ENCODE measurements around the gene NLRX1.
"Not testable (repeated sequence)": the region's sequence is repeated elsewhere in the genome, so short reads cannot be mapped to it uniquely, and the experiment has no call there.

The NLRX1 gene

GRCh38 chr11:119168471-119169281, at the start of gene NLRX1:
TSS of gene NLRX1 (plus strand) at chr11:119168725. CDS start at chr11:119171404, 2,679 bp downstream.
- peak; percentile 94 for DNase-seq

- no peak for DNase-seq
Observed at GRCh38 chr11:119118946-119119345, 49.6 kb upstream of the NLRX1 start.

GRCh38 chr11:119120639-119121007, 47.9 kb upstream of the NLRX1 start:
- no peak for DNase-seq

GRCh38 chr11:119121008-119121810, 47.3 kb upstream of the NLRX1 start, which contains the start of gene HINFP:
TSS of gene HINFP (plus strand) at chr11:119121580. CDS start at chr11:119126945, 5,365 bp downstream.
- DNase-seq: peak; percentile 100

GRCh38 chr11:119121811-119122124, 46.8 kb upstream of the NLRX1 start:
- DNase-seq: no peak

GRCh38 chr11:119125821-119126220, 42.7 kb upstream of the NLRX1 start:
- DNase-seq: no peak

GRCh38 chr11:119126675-119127268, 41.8 kb upstream of the NLRX1 start:
- DNase-seq: no peak

GRCh38 chr11:119130662-119131061, 37.9 kb upstream of the NLRX1 start:
- no peak for DNase-seq

- no peak for DNase-seq
Observed at GRCh38 chr11:119134389-119134978, 34.0 kb upstream of the NLRX1 start.

- not testable (repeated sequence) for DNase-seq
Observed at GRCh38 chr11:119139276-119139675, 29.2 kb upstream of the NLRX1 start.

GRCh38 chr11:119144825-119145486, 23.6 kb upstream of the NLRX1 start:
- peak; percentile 51 for DNase-seq

- no peak for DNase-seq
Observed at GRCh38 chr11:119145551-119145950, 23.0 kb upstream of the NLRX1 start.

- no peak for DNase-seq
Observed at GRCh38 chr11:119147604-119148333, 20.8 kb upstream of the NLRX1 start.

- DNase-seq: no peak
Observed at GRCh38 chr11:119148720-119149017, 19.9 kb upstream of the NLRX1 start.

- DNase-seq: no peak
Observed at GRCh38 chr11:119149018-119149785, 19.3 kb upstream of the NLRX1 start, which contains the start of gene ABCG4. TSS of gene ABCG4 (plus strand) at chr11:119149052. CDS start at chr11:119149966, 914 bp downstream.

- DNase-seq: no peak
Observed at GRCh38 chr11:119149786-119150275, 18.7 kb upstream of the NLRX1 start.

GRCh38 chr11:119152043-119152442, 16.5 kb upstream of the NLRX1 start:
- no peak for DNase-seq

GRCh38 chr11:119152604-119153003, 15.9 kb upstream of the NLRX1 start:
- DNase-seq: no peak

GRCh38 chr11:119153049-119153818, 15.3 kb upstream of the NLRX1 start:
- no peak for DNase-seq

- DNase-seq: no peak
Observed at GRCh38 chr11:119154178-119154577, 14.3 kb upstream of the NLRX1 start.

All from activated CD4-positive, alpha-beta T cell treated with anti-CD3 and anti-CD28 coated beads, Interleukin-10, Interleukin-2, amounts not matched to agents 100 ng/mL and 50 ng/mL, durations not matched to agents 16 hours and 8 hours (primary cell).